Muscle of arm (tissue), 12 donors: ENCODE results near the gene UNKL. TPM values are rescaled to one million over a fixed set of nuclear protein-coding genes. Genes with fewer than 3 reads are reported as not detected.

Experiments used
- DNase-seq: peaks from one replicate; pipeline ENCODE4 v3.0.0-alpha.2; 2013
- polyA plus RNA-seq, 12 donors: library from polyadenylated mRNA; unstranded; fragments of 120-200 nt; gene quantifications; one replicate each; pipeline ENCODE4 v1.2.1, GENCODE V29; 2013; ENCODE audit not compliant: insufficient read length in 12 of 12

Gene UNKL
- polyA plus RNA-seq, 12 donors = 6.1 to 20.1 (median 8.4) TPM; not detected in 1

GRCh38 chr16:1355591-1355990 lies 58.9 kb downstream of the UNKL start:
- no peak for DNase-seq

- DNase-seq = no peak
Measured at GRCh38 chr16:1354815-1355540, 59.5 kb downstream of the UNKL start.

GRCh38 chr16:1351582-1352362 lies 62.7 kb downstream of the UNKL start, which contains the start of the genes GNPTG and TSR3:
GNPTG (plus strand) TSS chr16:1351931; CDS start chr16:1351966, 35 bp downstream.
TSR3 (minus strand) TSS chr16:1351878; CDS start chr16:1351804, 74 bp downstream.
- DNase-seq = peak; percentile 89

GRCh38 chr16:1351215-1351581 lies 63.3 kb downstream of the UNKL start:
- no peak for DNase-seq

GRCh38 chr16:1350691-1351090 lies 63.8 kb downstream of the UNKL start:
- no peak for DNase-seq

GRCh38 chr16:1349951-1350350 lies 64.6 kb downstream of the UNKL start:
- no peak for DNase-seq

- DNase-seq = no peak
Measured at GRCh38 chr16:1349351-1349750, 65.2 kb downstream of the UNKL start.

- DNase-seq = no peak
Measured at GRCh38 chr16:1348926-1349325, 65.6 kb downstream of the UNKL start.

- no peak for DNase-seq
Measured at GRCh38 chr16:1348441-1348840, 66.1 kb downstream of the UNKL start.

- DNase-seq = no peak
Measured at GRCh38 chr16:1347962-1348361, 66.5 kb downstream of the UNKL start.

GRCh38 chr16:1347286-1347855 lies 67.1 kb downstream of the UNKL start:
- DNase-seq = no peak

- no peak for DNase-seq
Measured at GRCh38 chr16:1346422-1347285, 67.8 kb downstream of the UNKL start.

GRCh38 chr16:1345651-1346421 lies 68.7 kb downstream of the UNKL start:
- DNase-seq = no peak

- DNase-seq = no peak
Measured at GRCh38 chr16:1345087-1345486, 69.4 kb downstream of the UNKL start.

- no peak for DNase-seq
Measured at GRCh38 chr16:1344499-1344898, 70.0 kb downstream of the UNKL start.

GRCh38 chr16:1343428-1344242 lies 70.9 kb downstream of the UNKL start:
- no peak for DNase-seq

GRCh38 chr16:1342526-1343427 lies 71.7 kb downstream of the UNKL start:
- DNase-seq = peak; percentile 56

GRCh38 chr16:1341495-1342420 lies 72.7 kb downstream of the UNKL start:
- no peak for DNase-seq
